ENCODE data around the gene ANKRD10.

The ANKRD10 gene

GRCh38 chr13:110925023-110925612 lies 10.2 kb upstream of the ANKRD10 start:
- H2BK12ac ChIP-seq (ENCODE audit: low read length), result no peak overlapping the region
- H3K9ac ChIP-seq (ENCODE audit: low read length), result no peak overlapping the region
- no peaks in the 10 kb centered on the region for H3K36me3 ChIP-seq (ENCODE audit: control insufficient read depth in 1 of 2, insufficient read depth in 2 of 2, low read length in 2 of 2)
- no peaks in the 10 kb centered on the region for H3K4me1 ChIP-seq (ENCODE audit: control insufficient read depth in 1 of 2, insufficient read depth in 2 of 2, low read length in 2 of 2)
- no peak overlapping the region for H3K4ac ChIP-seq (ENCODE audit: low read depth, low read length)
- no peak overlapping the region for H3K23ac ChIP-seq (ENCODE audit: low read length)
- no peak overlapping the region for H2AK5ac ChIP-seq (ENCODE audit: low read length)
- H3K9me3 ChIP-seq (ENCODE audit: insufficient read depth, low read depth, low read length), result peaks cover 5% of the 10 kb centered on the region
- H3K18ac ChIP-seq (ENCODE audit: low read length), result no peak overlapping the region
- no peak overlapping the region for H3K14ac ChIP-seq (ENCODE audit: low read length)
- no peak overlapping the region for H3K27ac ChIP-seq (ENCODE audit: low read depth, low read length)
- H3K27me3 ChIP-seq (ENCODE audit: insufficient read depth, low read length), result no peaks in the 10 kb centered on the region
- H3K4me2 ChIP-seq (ENCODE audit: low read length), result no peak overlapping the region
- no peak overlapping the region for H2BK120ac ChIP-seq (ENCODE audit: insufficient read depth, low read length, poor library complexity)
- H2AFZ ChIP-seq (ENCODE audit: insufficient read depth, low read length, poor library complexity), result no peak overlapping the region
- no peaks in the 10 kb centered on the region for H3K79me2 ChIP-seq (ENCODE audit: control insufficient read depth, insufficient read depth, low read length, poor library complexity)
- H4K91ac ChIP-seq (ENCODE audit: low read depth, low read length), result no peak overlapping the region
- no CpG with 5 or more reads among the region's 8 CpGs for WGBS (ENCODE audit: extremely low coverage, insufficient coverage, insufficient read length)
- H4K8ac ChIP-seq (ENCODE audit: low read depth, low read length), result no peak overlapping the region
- H2BK5ac ChIP-seq (ENCODE audit: low read depth, low read length, poor library complexity), result no peak overlapping the region
- H3K4me3 ChIP-seq (ENCODE audit: low read depth, low read length), result no peak overlapping the region
- peak in 1 of 2 donors; percentile 4 for DNase-seq
- no peak overlapping the region for H4K12ac ChIP-seq (ENCODE audit: low read depth, low read length)
- H3K79me1 ChIP-seq (ENCODE audit: low read length), result peaks cover 1% of the 10 kb centered on the region

- Histone ChIP-seq H3K36me3 (ENCODE audit: control insufficient read depth in 1 of 2, insufficient read depth in 2 of 2, low read length in 2 of 2) (no peaks in the 10 kb centered on the region), H3K14ac (ENCODE audit: low read length) (no peak overlapping the region), H4K91ac (ENCODE audit: low read depth, low read length) (no peak overlapping the region), H3K23ac (ENCODE audit: low read length) (no peak overlapping the region), H3K9ac (ENCODE audit: low read length) (peak overlapping the region; percentile 64), H3K4me3 (ENCODE audit: low read depth, low read length) (no peak overlapping the region), H3K18ac (ENCODE audit: low read length) (no peak overlapping the region), H2AK5ac (ENCODE audit: low read length) (no peak overlapping the region), H3K27me3 (ENCODE audit: insufficient read depth, low read length) (no peaks in the 10 kb centered on the region), H3K4ac (ENCODE audit: low read depth, low read length) (no peak overlapping the region), H3K4me2 (ENCODE audit: low read length) (no peak overlapping the region), H4K8ac (ENCODE audit: low read depth, low read length) (no peak overlapping the region), H3K4me1 (ENCODE audit: control insufficient read depth in 1 of 2, insufficient read depth in 2 of 2, low read length in 2 of 2) (no peaks in the 10 kb centered on the region), H3K27ac (ENCODE audit: low read depth, low read length) (no peak overlapping the region), H3K79me2 (ENCODE audit: control insufficient read depth, insufficient read depth, low read length, poor library complexity) (no peaks in the 10 kb centered on the region), H2BK5ac (ENCODE audit: low read depth, low read length, poor library complexity) (no peak overlapping the region), H2AFZ (ENCODE audit: insufficient read depth, low read length, poor library complexity) (no peak overlapping the region), H2BK120ac (ENCODE audit: insufficient read depth, low read length, poor library complexity) (no peak overlapping the region), H3K9me3 (ENCODE audit: insufficient read depth, low read depth, low read length) (peaks cover 5% of the 10 kb centered on the region), H2BK12ac (ENCODE audit: low read length) (peak overlapping the region; percentile 24), H3K79me1 (ENCODE audit: low read length) (peaks cover 1% of the 10 kb centered on the region), H4K12ac (ENCODE audit: low read depth, low read length) (no peak overlapping the region)
- WGBS (ENCODE audit: extremely low coverage, insufficient coverage, insufficient read length), result no CpG with 5 or more reads among the region's 4 CpGs
- DNase-seq, result no peak
Measured at GRCh38 chr13:110924639-110924934, 9.7 kb upstream of the ANKRD10 start.

DNA sequence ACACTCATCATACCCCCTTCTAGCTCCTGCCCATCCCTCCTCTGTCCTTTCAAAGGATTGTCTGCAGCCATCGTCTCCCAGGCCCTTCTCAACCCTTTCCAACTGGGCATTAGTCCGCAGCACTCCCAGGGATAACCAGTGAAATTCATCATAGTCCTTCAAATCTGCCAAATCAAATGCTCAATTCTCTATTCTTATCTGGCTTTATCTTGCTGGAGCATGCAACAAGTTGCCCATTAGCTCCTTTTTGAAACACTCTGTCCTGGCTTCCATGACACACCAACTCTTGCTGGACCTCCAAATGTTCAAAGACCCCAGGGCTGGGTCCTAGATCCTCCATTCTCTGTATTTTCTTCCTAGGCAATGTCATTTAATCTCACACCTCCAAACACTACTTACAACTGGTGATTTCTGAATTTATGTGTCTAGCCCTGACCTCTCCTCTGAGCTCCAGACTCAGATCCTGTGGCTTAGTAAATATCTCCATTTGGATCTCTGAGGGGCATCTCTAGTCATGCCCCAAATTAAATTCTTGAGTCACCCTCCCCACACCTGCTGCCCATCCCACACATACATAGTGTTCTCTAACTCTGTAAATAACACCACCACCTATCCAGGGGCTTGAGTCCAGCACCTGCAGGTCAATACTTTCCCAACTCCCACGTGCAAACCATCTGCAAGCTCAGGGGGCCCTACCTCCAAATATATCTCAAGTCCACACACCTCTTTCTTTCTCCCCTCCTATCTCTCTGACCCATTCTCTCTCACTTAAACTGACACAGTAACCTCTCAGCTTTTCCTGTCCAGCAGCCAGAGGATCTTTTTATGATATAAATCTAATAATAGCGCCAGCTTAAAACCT lies 9.1 kb upstream of the ANKRD10 start:
- Histone ChIP-seq H2BK5ac (ENCODE audit: low read depth, low read length, poor library complexity) (no peak overlapping the region), H3K79me2 (ENCODE audit: control insufficient read depth, insufficient read depth, low read length, poor library complexity) (no peaks in the 10 kb centered on the region), H2BK120ac (ENCODE audit: insufficient read depth, low read length, poor library complexity) (no peak overlapping the region), H3K9me3 (ENCODE audit: insufficient read depth, low read depth, low read length) (no peaks in the 10 kb centered on the region), H3K4me1 (ENCODE audit: control insufficient read depth in 1 of 2, insufficient read depth in 2 of 2, low read length in 2 of 2) (no peaks in the 10 kb centered on the region), H2BK12ac (ENCODE audit: low read length) (no peak overlapping the region), H3K4me2 (ENCODE audit: low read length) (no peak overlapping the region), H3K36me3 (ENCODE audit: control insufficient read depth in 1 of 2, insufficient read depth in 2 of 2, low read length in 2 of 2) (no peaks in the 10 kb centered on the region), H3K79me1 (ENCODE audit: low read length) (peaks cover 1% of the 10 kb centered on the region), H3K27me3 (ENCODE audit: insufficient read depth, low read length) (no peaks in the 10 kb centered on the region), H3K23ac (ENCODE audit: low read length) (no peak overlapping the region), H3K4me3 (ENCODE audit: low read depth, low read length) (no peak overlapping the region), H2AFZ (ENCODE audit: insufficient read depth, low read length, poor library complexity) (no peak overlapping the region), H3K18ac (ENCODE audit: low read length) (no peak overlapping the region), H3K9ac (ENCODE audit: low read length) (no peak overlapping the region), H4K8ac (ENCODE audit: low read depth, low read length) (no peak overlapping the region), H3K27ac (ENCODE audit: low read depth, low read length) (no peak overlapping the region), H2AK5ac (ENCODE audit: low read length) (no peak overlapping the region), H3K14ac (ENCODE audit: low read length) (no peak overlapping the region), H4K12ac (ENCODE audit: low read depth, low read length) (no peak overlapping the region), H3K4ac (ENCODE audit: low read depth, low read length) (no peak overlapping the region), H4K91ac (ENCODE audit: low read depth, low read length) (no peak overlapping the region)
- no peak for DNase-seq
- WGBS (ENCODE audit: extremely low coverage, insufficient coverage, insufficient read length), result no CpG with 5 or more reads among the region's 4 CpGs

GRCh38 chr13:110923086-110923485 lies 8.2 kb upstream of the ANKRD10 start:
- no peak overlapping the region for H3K14ac ChIP-seq (ENCODE audit: low read length)
- no peaks in the 10 kb centered on the region for H3K4me1 ChIP-seq (ENCODE audit: control insufficient read depth in 1 of 2, insufficient read depth in 2 of 2, low read length in 2 of 2)
- H2BK120ac ChIP-seq (ENCODE audit: insufficient read depth, low read length, poor library complexity), result no peak overlapping the region
- no peak overlapping the region for H4K12ac ChIP-seq (ENCODE audit: low read depth, low read length)
- H2BK5ac ChIP-seq (ENCODE audit: low read depth, low read length, poor library complexity), result no peak overlapping the region
- no peak overlapping the region for H3K27ac ChIP-seq (ENCODE audit: low read depth, low read length)
- H3K23ac ChIP-seq (ENCODE audit: low read length), result no peak overlapping the region
- H4K91ac ChIP-seq (ENCODE audit: low read depth, low read length), result no peak overlapping the region
- no peak overlapping the region for H4K8ac ChIP-seq (ENCODE audit: low read depth, low read length)
- no peak overlapping the region for H3K4me2 ChIP-seq (ENCODE audit: low read length)
- WGBS (ENCODE audit: extremely low coverage, insufficient coverage, insufficient read length), result no CpG with 5 or more reads among the region's 7 CpGs
- no peak overlapping the region for H2AFZ ChIP-seq (ENCODE audit: insufficient read depth, low read length, poor library complexity)
- H3K18ac ChIP-seq (ENCODE audit: low read length), result no peak overlapping the region
- no peaks in the 10 kb centered on the region for H3K79me2 ChIP-seq (ENCODE audit: control insufficient read depth, insufficient read depth, low read length, poor library complexity)
- H3K9ac ChIP-seq (ENCODE audit: low read length), result no peak overlapping the region
- no peaks in the 10 kb centered on the region for H3K27me3 ChIP-seq (ENCODE audit: insufficient read depth, low read length)
- no peak overlapping the region for H3K4me3 ChIP-seq (ENCODE audit: low read depth, low read length)
- H2AK5ac ChIP-seq (ENCODE audit: low read length), result no peak overlapping the region
- no peaks in the 10 kb centered on the region for H3K9me3 ChIP-seq (ENCODE audit: insufficient read depth, low read depth, low read length)
- DNase-seq, result no peak
- H3K79me1 ChIP-seq (ENCODE audit: low read length), result peaks cover 1% of the 10 kb centered on the region
- no peak overlapping the region for H3K4ac ChIP-seq (ENCODE audit: low read depth, low read length)
- no peaks in the 10 kb centered on the region for H3K36me3 ChIP-seq (ENCODE audit: control insufficient read depth in 1 of 2, insufficient read depth in 2 of 2, low read length in 2 of 2)
- no peak overlapping the region for H2BK12ac ChIP-seq (ENCODE audit: low read length)
